ENCODE measurements around the gene SPTBN2.

- TF ChIP-seq POLR2A (IDR thresholded peaks at IDR 0.05), result no peak
- TF ChIP-seq, protein P1, sequence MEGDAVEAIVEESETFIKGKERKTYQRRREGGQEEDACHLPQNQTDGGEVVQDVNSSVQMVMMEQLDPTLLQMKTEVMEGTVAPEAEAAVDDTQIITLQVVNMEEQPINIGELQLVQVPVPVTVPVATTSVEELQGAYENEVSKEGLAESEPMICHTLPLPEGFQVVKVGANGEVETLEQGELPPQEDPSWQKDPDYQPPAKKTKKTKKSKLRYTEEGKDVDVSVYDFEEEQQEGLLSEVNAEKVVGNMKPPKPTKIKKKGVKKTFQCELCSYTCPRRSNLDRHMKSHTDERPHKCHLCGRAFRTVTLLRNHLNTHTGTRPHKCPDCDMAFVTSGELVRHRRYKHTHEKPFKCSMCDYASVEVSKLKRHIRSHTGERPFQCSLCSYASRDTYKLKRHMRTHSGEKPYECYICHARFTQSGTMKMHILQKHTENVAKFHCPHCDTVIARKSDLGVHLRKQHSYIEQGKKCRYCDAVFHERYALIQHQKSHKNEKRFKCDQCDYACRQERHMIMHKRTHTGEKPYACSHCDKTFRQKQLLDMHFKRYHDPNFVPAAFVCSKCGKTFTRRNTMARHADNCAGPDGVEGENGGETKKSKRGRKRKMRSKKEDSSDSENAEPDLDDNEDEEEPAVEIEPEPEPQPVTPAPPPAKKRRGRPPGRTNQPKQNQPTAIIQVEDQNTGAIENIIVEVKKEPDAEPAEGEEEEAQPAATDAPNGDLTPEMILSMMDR (IDR thresholded peaks at IDR 0.05), result no peak
Measured at GRCh38 chr11:66717925-66718319, 11.1 kb downstream of the SPTBN2 start.

Measured in Peyer's patch (tissue), 4 donors.